SK-N-SH treated with all-trans-retinoic acid at 6 μM for 48 hours (cell line): ENCODE results near the gene ACTL8.

ENCODE experiments used
- ATAC-seq: fragments of 200-7000 bp; cut with Tn5 transposase; 3 replicates; pipeline ENCODE4 v1.9.1; 2020; ENCODE audit warnings: mild to moderate bottlenecking, moderate library complexity
- ARNTL ChIP-seq: fragments of 450-650 bp; formaldehyde crosslinking; IDR thresholded peaks from 2 replicates; pipeline ENCODE4 v1.5.0; 2020; ENCODE audit warnings: low read depth, mild to moderate bottlenecking, moderate library complexity, borderline replicate concordance
- BACH2 ChIP-seq: fragments of 250-450 bp; sonication (Bioruptor Pico); IDR thresholded peaks from 2 replicates; pipeline ENCODE4 v1.9.0; 2021; ENCODE audit warnings: mild to moderate bottlenecking, borderline replicate concordance
- CREB5 ChIP-seq: fragments of 250-450 bp; sonication (Bioruptor Pico); IDR thresholded peaks from 2 replicates; pipeline ENCODE4 v1.5.1; 2020; ENCODE audit warnings: low read depth, mild to moderate bottlenecking, moderate library complexity
- CSDC2 ChIP-seq: fragments of 250-450 bp; sonication (Bioruptor Pico); IDR thresholded peaks from 2 replicates; pipeline ENCODE4 v1.5.0; 2020; ENCODE audit warnings: mild to moderate bottlenecking, moderate library complexity
- ESRRG ChIP-seq: fragments of 250-450 bp; sonication (Bioruptor Pico); IDR thresholded peaks from 2 replicates; pipeline ENCODE4 v1.6.1; 2021; ENCODE audit warnings: mild to moderate bottlenecking
- GLIS3 ChIP-seq: fragments of 250-450 bp; sonication (Bioruptor Pico); IDR thresholded peaks from 2 replicates; pipeline ENCODE4 v1.5.0; 2020; ENCODE audit warnings: mild to moderate bottlenecking, moderate library complexity
- ISL1 ChIP-seq: fragments of 250-450 bp; sonication (Bioruptor Pico); IDR thresholded peaks from 2 replicates; pipeline ENCODE4 v2.1.2; 2022; ENCODE audit warnings: mild to moderate bottlenecking, moderate library complexity
- OSR1 ChIP-seq: fragments of 250-450 bp; sonication (Bioruptor Pico); IDR thresholded peaks from 2 replicates; pipeline ENCODE4 v1.8.0; 2022; ENCODE audit warnings: moderate library complexity, mild to moderate bottlenecking, inconsistent platforms
- PPARA ChIP-seq: fragments of 250-450 bp; sonication (Bioruptor Pico); IDR thresholded peaks from 2 replicates; pipeline ENCODE4 v1.5.0; 2020; ENCODE audit warnings: mild to moderate bottlenecking, borderline replicate concordance
- RARB ChIP-seq: fragments of 250-450 bp; sonication (Bioruptor Pico); IDR thresholded peaks from 2 replicates; pipeline ENCODE4 v1.8.0; 2021; ENCODE audit warnings: mild to moderate bottlenecking, moderate library complexity
- SNAI2 ChIP-seq: fragments of 250-450 bp; sonication (Bioruptor Pico); IDR thresholded peaks from 2 replicates; pipeline ENCODE4 v1.5.0; 2020; ENCODE audit warnings: mild to moderate bottlenecking, moderate library complexity
- TCF4 ChIP-seq: fragments of 250-450 bp; sonication (Bioruptor Pico); IDR thresholded peaks from 2 replicates; pipeline ENCODE4 v1.8.0; 2021; ENCODE audit warnings: mild to moderate bottlenecking, moderate library complexity, borderline replicate concordance
- TSHZ2 ChIP-seq: fragments of 250-450 bp; sonication (Bioruptor Pico); IDR thresholded peaks from 2 replicates; pipeline ENCODE4 v1.5.0; 2020; ENCODE audit warnings: mild to moderate bottlenecking, moderate library complexity
- ZC3H10 ChIP-seq: fragments of 250-450 bp; sonication (Bioruptor Pico); IDR thresholded peaks from 2 replicates; pipeline ENCODE4 v1.5.1; 2021; ENCODE audit warnings: mild to moderate bottlenecking, moderate library complexity
- ZFP3 ChIP-seq: fragments of 250-450 bp; sonication (Bioruptor Pico); IDR thresholded peaks from 2 replicates; pipeline ENCODE4 v1.5.0; 2020; ENCODE audit warnings: mild to moderate bottlenecking, moderate library complexity
- ZNF565 ChIP-seq: fragments of 450-650 bp; formaldehyde crosslinking; conservative IDR thresholded peaks from 2 replicates; pipeline ENCODE4 v1.5.0; 2020; ENCODE audit warnings: low read depth, mild to moderate bottlenecking, moderate library complexity
- ZNF70 ChIP-seq: fragments of 450-650 bp; formaldehyde crosslinking; IDR thresholded peaks from 2 replicates; pipeline ENCODE4 v1.5.0; 2020; ENCODE audit warnings: mild to moderate bottlenecking, moderate library complexity
- TF ChIP-seq, protein P1 (sequence below): fragments of 250-450 bp; sonication (Bioruptor Pico); IDR thresholded peaks from 2 replicates; pipeline ENCODE4 v1.5.1; 2021; ENCODE audit warnings: mild to moderate bottlenecking, moderate library complexity
- TF ChIP-seq, protein P2 (sequence below): fragments of 250-450 bp; sonication (Bioruptor Pico); IDR thresholded peaks from 2 replicates; pipeline ENCODE4 v1.8.0; 2020; ENCODE audit warnings: mild to moderate bottlenecking, moderate library complexity, borderline replicate concordance

Gene ACTL8

DNA sequence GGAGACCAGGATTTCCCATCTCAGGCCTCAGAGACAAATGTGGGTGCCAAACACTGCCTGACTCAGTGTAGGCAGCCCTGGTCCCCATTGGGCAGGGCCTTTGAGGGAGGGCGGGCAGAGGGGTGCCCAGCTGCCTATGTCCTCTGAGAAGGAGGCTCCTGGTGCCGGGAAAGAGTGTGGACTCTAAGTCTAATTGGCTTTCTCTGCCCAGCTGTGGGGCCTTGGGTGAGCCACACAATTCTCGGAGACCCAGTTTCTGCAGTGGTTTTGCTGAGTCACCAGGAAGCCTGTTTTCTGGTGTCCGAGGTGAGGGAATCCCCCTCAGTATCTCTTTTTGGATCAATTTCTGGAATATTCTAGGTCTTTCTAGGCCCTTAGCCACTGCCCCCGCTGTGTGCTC lies 35.3 kb upstream of the ACTL8 start:
- ATAC-seq = no peak
- TF ChIP-seq, protein P1, sequence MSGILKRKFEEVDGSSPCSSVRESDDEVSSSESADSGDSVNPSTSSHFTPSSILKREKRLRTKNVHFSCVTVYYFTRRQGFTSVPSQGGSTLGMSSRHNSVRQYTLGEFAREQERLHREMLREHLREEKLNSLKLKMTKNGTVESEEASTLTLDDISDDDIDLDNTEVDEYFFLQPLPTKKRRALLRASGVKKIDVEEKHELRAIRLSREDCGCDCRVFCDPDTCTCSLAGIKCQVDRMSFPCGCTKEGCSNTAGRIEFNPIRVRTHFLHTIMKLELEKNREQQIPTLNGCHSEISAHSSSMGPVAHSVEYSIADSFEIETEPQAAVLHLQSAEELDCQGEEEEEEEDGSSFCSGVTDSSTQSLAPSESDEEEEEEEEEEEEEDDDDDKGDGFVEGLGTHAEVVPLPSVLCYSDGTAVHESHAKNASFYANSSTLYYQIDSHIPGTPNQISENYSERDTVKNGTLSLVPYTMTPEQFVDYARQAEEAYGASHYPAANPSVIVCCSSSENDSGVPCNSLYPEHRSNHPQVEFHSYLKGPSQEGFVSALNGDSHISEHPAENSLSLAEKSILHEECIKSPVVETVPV (CRISPR knock-in tag) = no peak
- no peak for TF ChIP-seq ZNF70
- no peak for TF ChIP-seq ARNTL (CRISPR knock-in tag)
- no peak for TF ChIP-seq RARB (CRISPR knock-in tag)
- TF ChIP-seq TSHZ2 (CRISPR knock-in tag) = no peak
- TF ChIP-seq CSDC2 (CRISPR knock-in tag) = no peak
- no peak for TF ChIP-seq ESRRG (CRISPR knock-in tag)
- TF ChIP-seq BACH2 (CRISPR knock-in tag) = no peak

- TF ChIP-seq OSR1 (CRISPR knock-in tag) (no peak), SNAI2 (CRISPR knock-in tag) (no peak), RARB (CRISPR knock-in tag) (no peak), PPARA (CRISPR knock-in tag) (no peak), BACH2 (CRISPR knock-in tag) (no peak), GLIS3 (CRISPR knock-in tag) (no peak), TSHZ2 (CRISPR knock-in tag) (no peak), ISL1 (CRISPR knock-in tag) (no peak), ESRRG (CRISPR knock-in tag) (no peak), ZNF565 (no peak), CREB5 (no peak), ZFP3 (CRISPR knock-in tag) (no peak), TCF4 (CRISPR knock-in tag) (no peak), ARNTL (CRISPR knock-in tag) (no peak), ZC3H10 (CRISPR knock-in tag) (no peak)
- TF ChIP-seq, protein P1 (CRISPR knock-in tag) = no peak
- TF ChIP-seq, protein P2, sequence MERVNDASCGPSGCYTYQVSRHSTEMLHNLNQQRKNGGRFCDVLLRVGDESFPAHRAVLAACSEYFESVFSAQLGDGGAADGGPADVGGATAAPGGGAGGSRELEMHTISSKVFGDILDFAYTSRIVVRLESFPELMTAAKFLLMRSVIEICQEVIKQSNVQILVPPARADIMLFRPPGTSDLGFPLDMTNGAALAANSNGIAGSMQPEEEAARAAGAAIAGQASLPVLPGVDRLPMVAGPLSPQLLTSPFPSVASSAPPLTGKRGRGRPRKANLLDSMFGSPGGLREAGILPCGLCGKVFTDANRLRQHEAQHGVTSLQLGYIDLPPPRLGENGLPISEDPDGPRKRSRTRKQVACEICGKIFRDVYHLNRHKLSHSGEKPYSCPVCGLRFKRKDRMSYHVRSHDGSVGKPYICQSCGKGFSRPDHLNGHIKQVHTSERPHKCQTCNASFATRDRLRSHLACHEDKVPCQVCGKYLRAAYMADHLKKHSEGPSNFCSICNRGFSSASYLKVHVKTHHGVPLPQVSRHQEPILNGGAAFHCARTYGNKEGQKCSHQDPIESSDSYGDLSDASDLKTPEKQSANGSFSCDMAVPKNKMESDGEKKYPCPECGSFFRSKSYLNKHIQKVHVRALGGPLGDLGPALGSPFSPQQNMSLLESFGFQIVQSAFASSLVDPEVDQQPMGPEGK = no peak
- no peak for ATAC-seq
Observed at GRCh38 chr1:17721444-17721843, 33.7 kb upstream of the ACTL8 start.
